ENCODE data around the gene LRCOL1.
"Not testable (repeated sequence)": the region's sequence is repeated elsewhere in the genome, so short reads cannot be mapped to it uniquely, and the experiment has no call there.

LRCOL1 gene

GRCh38 chr12:132600048-132601032, 10.0 kb downstream of the LRCOL1 start:
- DNase-seq: peak; percentile 17

GRCh38 chr12:132599502-132599901, 10.9 kb downstream of the LRCOL1 start:
- DNase-seq: not testable (repeated sequence)

GRCh38 chr12:132597333-132598316, 12.8 kb downstream of the LRCOL1 start:
- DNase-seq: peak; percentile 19

- DNase-seq: no peak
Measured at GRCh38 chr12:132596016-132596415, 14.4 kb downstream of the LRCOL1 start.

- DNase-seq: no peak
Measured at GRCh38 chr12:132595183-132595582, 15.2 kb downstream of the LRCOL1 start.

GRCh38 chr12:132593938-132594358, 16.4 kb downstream of the LRCOL1 start:
- DNase-seq: no peak

GRCh38 chr12:132593521-132593920, 16.9 kb downstream of the LRCOL1 start:
- no peak for DNase-seq

GRCh38 chr12:132593071-132593470, 17.3 kb downstream of the LRCOL1 start:
- no peak for DNase-seq

- DNase-seq: no peak
Measured at GRCh38 chr12:132592282-132592970, 18.0 kb downstream of the LRCOL1 start.

- DNase-seq: no peak
Measured at GRCh38 chr12:132591107-132591935, 19.1 kb downstream of the LRCOL1 start.

GRCh38 chr12:132588821-132589669, 21.3 kb downstream of the LRCOL1 start:
- no peak for DNase-seq

- no peak for DNase-seq
Measured at GRCh38 chr12:132588319-132588718, 22.1 kb downstream of the LRCOL1 start.

GRCh38 chr12:132587781-132588180, 22.6 kb downstream of the LRCOL1 start:
- DNase-seq: no peak

- DNase-seq: no peak
Measured at GRCh38 chr12:132586929-132587328, 23.5 kb downstream of the LRCOL1 start.

- no peak for DNase-seq
Measured at GRCh38 chr12:132585177-132585576, 25.2 kb downstream of the LRCOL1 start.

GRCh38 chr12:132584429-132584828, 26.0 kb downstream of the LRCOL1 start:
- no peak for DNase-seq

- no peak for DNase-seq
Measured at GRCh38 chr12:132583736-132584135, 26.6 kb downstream of the LRCOL1 start.

- DNase-seq: no peak
Measured at GRCh38 chr12:132583411-132583710, 27.0 kb downstream of the LRCOL1 start.

- DNase-seq: no peak
Measured at GRCh38 chr12:132582582-132583410, 27.6 kb downstream of the LRCOL1 start.

GRCh38 chr12:132582058-132582420, 28.3 kb downstream of the LRCOL1 start:
- no peak for DNase-seq
